Prostate gland (tissue), 2 donors: ENCODE data around the gene LRRC10B. TPM values are rescaled to one million over a fixed set of nuclear protein-coding genes. Genes with fewer than 3 reads are reported as not detected.

ENCODE experiments used
- DNase-seq: peaks from one replicate; pipeline ENCODE4 v3.0.0-alpha.2; 2019; ENCODE audit warnings: low spot score
- H3K27ac ChIP-seq, 2 donors: fragments of 200-600 bp; sonication (generic); 2 replicates each; pipeline ENCODE4 v1.5.1; 2017 to 2019
- H3K27me3 ChIP-seq: fragments of 200-600 bp; sonication (generic); replicated peaks from 2 replicates; pipeline ENCODE4 v1.5.1; 2019; ENCODE audit not compliant: insufficient read depth
- H3K36me3 ChIP-seq, 2 donors: fragments of 200-600 bp; sonication (generic); 1 replicate in 1 of 2; 2 replicates in 1 of 2; pipeline versions ENCODE4 v1.5.1 to v1.8.1; 2017 to 2019
- H3K4me1 ChIP-seq: fragments of 200-600 bp; sonication (generic); replicated peaks from 2 replicates; pipeline ENCODE4 v1.5.1; 2019
- H3K4me3 ChIP-seq, 2 donors: fragments of 200-600 bp; sonication (generic); 2 replicates each; pipeline ENCODE4 v1.5.1; 2017 to 2019
- H3K9me3 ChIP-seq: fragments of 200-600 bp; sonication (generic); 2 replicates; pipeline ENCODE4 v1.5.1; 2017
- POLR2A ChIP-seq: fragments of 450-650 bp; IDR thresholded peaks from one replicate; pipeline ENCODE4 v1.6.1; 2016; ENCODE audit warnings: antibody characterized with exemption, mild to moderate bottlenecking
- POLR2AphosphoS5 ChIP-seq: sonication (generic); formaldehyde crosslinking; IDR thresholded peaks from one replicate; pipeline ENCODE4 v1.6.1; 2017; ENCODE audit warnings: antibody characterized with exemption
- WGBS: methylation state at CpG from one replicate; pipeline ENCODE4 v1.1.5; 2018; 5-methylcytosine and 5-hydroxymethylcytosine counted together
- intact Hi-C: fragments of 100-400 bp; cut with DNase I; formaldehyde crosslinking; loops from one replicate; pipeline ENCODE4 v1.14.2; 2022
- total RNA-seq, 2 donors: library from RNA; depleted of rRNA; stranded (reverse); fragments of >200 nt; gene quantifications; one replicate each; pipeline ENCODE4 v1.1.0, GENCODE V29; 2016
- TF ChIP-seq, protein P1 (sequence below), 4 experiments: fragments of 200-600 bp in 2 of 4; fragments of 450-650 bp in 2 of 4; sonication (generic) in 2 of 4; IDR thresholded peaks; 1 replicate in 3 of 4; 2 replicates in 1 of 4; pipeline ENCODE4 v1.5.1; 2016 to 2019; ENCODE audit warnings: antibody characterized with exemption in 4 of 4, mild to moderate bottlenecking in 2 of 4, moderate library complexity in 2 of 4

Gene LRRC10B
- total RNA-seq, 2 donors from 2014 or later: 0.09 to 1.2 TPM

DNA sequence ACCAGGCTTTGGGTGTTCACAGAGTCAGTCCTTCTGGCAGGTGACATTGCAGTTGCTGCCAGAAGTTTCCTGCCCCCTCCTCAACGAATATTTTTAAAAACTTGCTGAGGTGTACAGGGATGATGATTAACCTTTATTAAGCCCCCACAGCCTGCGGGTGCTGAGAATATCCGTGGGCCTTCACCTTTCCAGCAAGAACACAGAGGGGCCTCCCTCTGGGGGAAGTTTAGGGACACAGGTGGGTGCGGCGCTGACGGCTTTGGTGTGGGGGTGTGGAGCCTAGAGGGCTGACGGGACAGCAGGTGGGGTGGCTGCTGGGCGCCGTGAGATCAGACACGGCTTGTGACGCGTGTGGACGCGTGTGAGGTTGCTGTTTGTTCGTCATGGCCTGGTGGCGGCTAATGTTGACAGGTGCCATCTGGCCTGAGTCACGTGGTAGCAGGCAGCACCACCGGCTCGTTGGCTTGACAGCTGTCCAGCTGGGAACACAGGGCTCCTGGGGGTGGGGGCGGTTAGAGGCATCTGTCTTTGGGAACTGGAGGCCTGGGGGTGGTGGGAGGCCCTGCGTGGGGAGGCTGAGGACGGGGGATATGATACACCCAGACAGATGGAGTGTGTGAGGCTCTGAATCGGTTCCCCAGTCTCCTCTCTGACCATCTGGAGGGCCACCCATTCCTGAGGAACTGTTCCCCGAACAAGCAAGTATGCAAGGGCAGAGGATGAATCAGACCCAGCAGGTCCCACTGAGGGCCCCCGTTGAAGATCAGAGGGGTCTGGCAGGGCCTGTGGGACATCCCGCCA is 12.5 kb upstream of the LRRC10B start:
- DNase-seq: no peak
- H3K9me3 ChIP-seq: no peaks in the 10 kb centered on the region
- H3K4me3 ChIP-seq: no peak overlapping the region
- H3K27me3 ChIP-seq: no peaks in the 10 kb centered on the region
- intact Hi-C loops: no loop called here
- 55% methylated on average over 26 of the region's 26 CpGs for WGBS
- TF ChIP-seq POLR2AphosphoS5: no peak
- TF ChIP-seq POLR2A: no peak
- TF ChIP-seq, protein P1, sequence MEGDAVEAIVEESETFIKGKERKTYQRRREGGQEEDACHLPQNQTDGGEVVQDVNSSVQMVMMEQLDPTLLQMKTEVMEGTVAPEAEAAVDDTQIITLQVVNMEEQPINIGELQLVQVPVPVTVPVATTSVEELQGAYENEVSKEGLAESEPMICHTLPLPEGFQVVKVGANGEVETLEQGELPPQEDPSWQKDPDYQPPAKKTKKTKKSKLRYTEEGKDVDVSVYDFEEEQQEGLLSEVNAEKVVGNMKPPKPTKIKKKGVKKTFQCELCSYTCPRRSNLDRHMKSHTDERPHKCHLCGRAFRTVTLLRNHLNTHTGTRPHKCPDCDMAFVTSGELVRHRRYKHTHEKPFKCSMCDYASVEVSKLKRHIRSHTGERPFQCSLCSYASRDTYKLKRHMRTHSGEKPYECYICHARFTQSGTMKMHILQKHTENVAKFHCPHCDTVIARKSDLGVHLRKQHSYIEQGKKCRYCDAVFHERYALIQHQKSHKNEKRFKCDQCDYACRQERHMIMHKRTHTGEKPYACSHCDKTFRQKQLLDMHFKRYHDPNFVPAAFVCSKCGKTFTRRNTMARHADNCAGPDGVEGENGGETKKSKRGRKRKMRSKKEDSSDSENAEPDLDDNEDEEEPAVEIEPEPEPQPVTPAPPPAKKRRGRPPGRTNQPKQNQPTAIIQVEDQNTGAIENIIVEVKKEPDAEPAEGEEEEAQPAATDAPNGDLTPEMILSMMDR (IDR thresholded peaks at IDR 0.05): no peak
- H3K27ac ChIP-seq: no peak overlapping the region
- H3K36me3 ChIP-seq: no peaks in the 10 kb centered on the region
- H3K4me1 ChIP-seq: no peaks in the 10 kb centered on the region

DNA sequence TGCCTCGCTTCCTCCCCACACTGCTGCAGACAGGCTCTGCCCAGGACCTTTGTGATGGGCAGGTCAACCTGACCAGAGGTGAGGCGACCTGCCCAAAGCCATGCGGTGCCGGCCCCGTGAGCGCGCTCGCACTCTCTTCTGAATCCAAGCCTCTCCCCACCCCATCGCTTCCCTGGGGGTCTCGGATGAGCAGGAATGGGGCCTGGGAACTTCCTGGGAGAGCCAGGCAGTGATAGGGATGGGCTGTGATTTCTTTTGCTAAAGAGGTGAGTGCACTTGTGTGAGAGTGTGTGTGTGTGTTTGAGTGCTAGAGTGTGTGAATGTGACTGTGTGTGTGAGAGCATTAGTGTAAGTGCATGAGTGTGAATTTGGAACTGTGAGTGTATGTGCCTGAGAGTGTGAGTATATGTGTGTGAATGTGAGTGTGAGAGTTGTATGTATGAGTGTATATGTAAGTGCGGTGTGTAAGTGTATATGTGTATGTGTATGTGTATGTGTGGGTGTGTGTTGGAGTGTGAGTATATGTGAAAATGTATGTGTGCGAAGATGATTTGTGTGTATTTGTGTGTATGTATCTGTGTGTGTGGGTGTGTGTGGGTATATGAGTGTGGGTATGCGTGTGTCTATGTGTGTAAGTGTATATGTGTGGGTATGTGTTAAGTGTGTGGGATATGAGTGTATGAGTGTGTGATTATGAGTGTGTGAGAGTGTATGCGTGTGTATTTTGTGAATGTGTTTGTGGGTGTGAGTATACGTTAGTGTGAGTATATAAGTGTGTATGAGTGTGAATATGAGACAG is 11.7 kb upstream of the LRRC10B start:
- Histone ChIP-seq H3K4me3 (no peak overlapping the region), H3K27me3 (no peaks in the 10 kb centered on the region), H3K36me3 (no peaks in the 10 kb centered on the region), H3K4me1 (no peaks in the 10 kb centered on the region), H3K9me3 (no peaks in the 10 kb centered on the region), H3K27ac (no peak overlapping the region)
- TF ChIP-seq, protein P1 (IDR thresholded peaks at IDR 0.05): no peak
- TF ChIP-seq POLR2AphosphoS5 (no peak), POLR2A (no peak)
- intact Hi-C loops: no loop called here
- 95% methylated on average over 15 of the region's 15 CpGs for WGBS
- no peak for DNase-seq

DNA sequence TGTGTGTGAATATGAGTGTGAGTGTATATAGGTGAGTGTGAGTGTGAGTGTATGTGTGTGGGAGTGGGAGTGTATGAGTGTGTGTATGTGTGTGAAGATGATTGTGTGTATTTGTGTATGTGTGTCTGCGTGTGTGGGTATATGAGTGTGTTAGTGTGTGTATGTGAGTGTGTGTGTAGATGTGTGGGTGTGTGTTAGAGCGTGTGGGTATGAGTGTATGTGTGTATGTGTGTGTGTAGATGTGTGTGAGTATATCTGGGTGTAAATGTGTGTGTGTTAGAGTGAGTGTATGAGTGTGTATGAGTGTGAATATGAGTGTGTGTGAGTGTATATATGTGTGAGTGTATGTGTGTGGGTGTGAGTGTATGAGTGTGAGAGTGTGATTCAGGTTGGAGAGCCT is 11.1 kb upstream of the LRRC10B start:
- no peaks in the 10 kb centered on the region for H3K9me3 ChIP-seq
- TF ChIP-seq, protein P1 (IDR thresholded peaks at IDR 0.05): no peak
- no peak for TF ChIP-seq POLR2A
- no peak for TF ChIP-seq POLR2AphosphoS5
- no peak overlapping the region for H3K4me3 ChIP-seq

DNA sequence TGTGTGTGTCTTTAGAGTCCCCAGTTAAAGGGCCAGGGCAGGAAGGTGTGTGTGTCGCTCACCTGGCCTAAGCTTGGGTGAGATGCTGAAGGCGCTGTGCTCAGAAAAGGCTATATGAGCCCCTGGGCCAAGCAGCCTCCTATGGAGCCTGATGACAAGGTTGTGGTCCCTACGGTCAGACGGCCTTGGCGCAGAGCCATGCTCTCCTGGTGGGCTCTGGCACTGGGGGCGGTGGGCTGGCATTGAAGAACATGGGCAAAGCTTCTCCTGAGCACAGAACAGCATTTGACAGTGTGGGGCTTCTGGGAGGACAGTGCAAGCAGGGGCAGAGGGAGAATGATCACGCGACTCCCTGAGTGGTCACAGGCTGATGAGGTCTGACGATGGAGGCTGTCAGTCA is 10.7 kb upstream of the LRRC10B start:
- H3K9me3 ChIP-seq: no peaks in the 10 kb centered on the region
- no peak for DNase-seq
- TF ChIP-seq, protein P1 (IDR thresholded peaks at IDR 0.05): no peak
- TF ChIP-seq POLR2A (no peak), POLR2AphosphoS5 (no peak)
- no peaks in the 10 kb centered on the region for H3K36me3 ChIP-seq
- no peaks in the 10 kb centered on the region for H3K27me3 ChIP-seq
- H3K4me3 ChIP-seq: no peak overlapping the region
- intact Hi-C loops: no loop called here
- no peaks in the 10 kb centered on the region for H3K4me1 ChIP-seq
- H3K27ac ChIP-seq: no peak overlapping the region
- WGBS: 77% methylated on average over 9 of the region's 9 CpGs

More for the DNA sequence above, 11.1 kb upstream of the LRRC10B start:
- no peaks in the 10 kb centered on the region for H3K36me3 ChIP-seq
- H3K27ac ChIP-seq: no peak overlapping the region
- H3K4me1 ChIP-seq: no peaks in the 10 kb centered on the region
- DNase-seq: no peak
- H3K27me3 ChIP-seq: no peaks in the 10 kb centered on the region
- WGBS: 90% methylated on average over 2 of the region's 2 CpGs
- intact Hi-C loops: no loop called here
